NCI-H2029 treated with DMSO at 0.1 percent for 48 hours (cell line): ENCODE data around the gene IFNL2.
"Not testable (repeated sequence)": the region's sequence is repeated elsewhere in the genome, so short reads cannot be mapped to it uniquely, and the experiment has no call there.

Experiments used
- DNase-seq: peaks from one replicate; lab custom pipeline; 2025; lab: John Stamatoyannopoulos, UW

The IFNL2 gene

GRCh38 chr19:39253374-39254149, 14.6 kb upstream of the IFNL2 start:
- DNase-seq = no peak

- no peak for DNase-seq
Measured at GRCh38 chr19:39254531-39255345, 13.5 kb upstream of the IFNL2 start.

- DNase-seq = no peak
Measured at GRCh38 chr19:39257227-39257626, 11.0 kb upstream of the IFNL2 start.

GRCh38 chr19:39261704-39262103, 6.5 kb upstream of the IFNL2 start:
- DNase-seq = no peak

GRCh38 chr19:39262496-39262895, 5.7 kb upstream of the IFNL2 start:
- DNase-seq = no peak

GRCh38 chr19:39263912-39264305, 4.3 kb upstream of the IFNL2 start:
- DNase-seq = no peak

- no peak for DNase-seq
Measured at GRCh38 chr19:39264306-39265290, 3.6 kb upstream of the IFNL2 start.

GRCh38 chr19:39265321-39265916, 2.8 kb upstream of the IFNL2 start:
- no peak for DNase-seq

GRCh38 chr19:39268531-39269223, 481 bp downstream of the IFNL2 start:
- not testable (repeated sequence) for DNase-seq

- not testable (repeated sequence) for DNase-seq
Measured at GRCh38 chr19:39269369-39269768, 1.2 kb downstream of the IFNL2 start.

- DNase-seq = peak; percentile 32
Measured at GRCh38 chr19:39270036-39270871, 2.1 kb downstream of the IFNL2 start.

GRCh38 chr19:39273859-39274258, 5.7 kb downstream of the IFNL2 start:
- not testable (repeated sequence) for DNase-seq

- no peak for DNase-seq
Measured at GRCh38 chr19:39275578-39275977, 7.4 kb downstream of the IFNL2 start.

GRCh38 chr19:39276740-39277139, 8.5 kb downstream of the IFNL2 start:
- no peak for DNase-seq

GRCh38 chr19:39277598-39277997, 9.4 kb downstream of the IFNL2 start:
- DNase-seq = no peak

GRCh38 chr19:39282021-39282420, 13.8 kb downstream of the IFNL2 start:
- DNase-seq = no peak

- DNase-seq = no peak
Measured at GRCh38 chr19:39284032-39284431, 15.8 kb downstream of the IFNL2 start.

GRCh38 chr19:39293394-39293793, 25.2 kb downstream of the IFNL2 start:
- no peak for DNase-seq

GRCh38 chr19:39296055-39296645, 28.0 kb downstream of the IFNL2 start, which contains the start of gene IFNL1:
TSS of gene IFNL1 (plus strand) at chr19:39296407. CDS start at chr19:39296422, 15 bp downstream.
- DNase-seq = no peak

GRCh38 chr19:39296906-39297305, 28.7 kb downstream of the IFNL2 start:
- DNase-seq = no peak
